PC-3 (cell line): ENCODE data around the gene RABGGTB. TPM values are rescaled to one million over a fixed set of nuclear protein-coding genes. Genes with fewer than 3 reads are reported as not detected.
"Not testable (repeated sequence)": the region's sequence is repeated elsewhere in the genome, so short reads cannot be mapped to it uniquely, and the experiment has no call there.

Experiments used
- ATAC-seq: fragments of 200-7000 bp; cut with Tn5 transposase; 2 replicates; pipeline ENCODE4 v1.9.1; 2020; ENCODE audit warnings: mild to moderate bottlenecking, moderate library complexity
- BruUV-seq: library from RNA; stranded (reverse); fragments of 400-500 nt; replicated peaks from 2 replicates; lab custom pipeline; 2021; lab: Mats Ljungman, UMichigan
- CTCF ChIA-PET: fragments of 300-600 bp; sonication (Branson Sonifier 250); formaldehyde crosslinking; loops from one replicate; lab custom pipeline; 2022; ENCODE audit warnings: antibody characterized with exemption; lab: Charles Lee
- POLR2A ChIA-PET: fragments of 300-600 bp; sonication (Branson Sonifier 250); formaldehyde crosslinking; loops from one replicate; lab custom pipeline; 2022; ENCODE audit warnings: antibody characterized with exemption; ENCODE audit not compliant: unreplicated experiment; lab: Charles Lee
- DNase-seq: peaks from one replicate; pipeline ENCODE4 v3.0.0-alpha.2; 2015
- H2AFZ ChIP-seq: fragments of 300-600 bp; sonication (generic); 2 replicates; pipeline ENCODE4 v1.6.0; 2016; ENCODE audit warnings: antibody characterized with exemption, low read length
- H3F3A ChIP-seq: fragments of 300-600 bp; sonication (generic); one replicate; pipeline ENCODE4 v1.6.0; 2017; ENCODE audit warnings: antibody characterized with exemption, low read length, control low read depth, mild to moderate bottlenecking; ENCODE audit not compliant: unreplicated experiment
- H3K27ac ChIP-seq: fragments of 300-600 bp; sonication (generic); 2 replicates; pipeline ENCODE4 v1.5.1; 2016; ENCODE audit warnings: mild to moderate bottlenecking, low read length
- H3K27me3 ChIP-seq: fragments of 300-600 bp; sonication (generic); 2 replicates; pipeline ENCODE4 v1.6.1; 2016; ENCODE audit warnings: low read length, mixed read lengths
- H3K36me3 ChIP-seq: fragments of 300-600 bp; sonication (generic); 2 replicates; pipeline ENCODE4 v1.6.1; 2016; ENCODE audit warnings: low read depth, mixed run types, low read length, mixed read lengths
- H3K4me1 ChIP-seq: fragments of 300-600 bp; sonication (generic); 2 replicates; pipeline ENCODE4 v1.5.1; 2016; ENCODE audit warnings: low read length; ENCODE audit not compliant: insufficient read depth
- H3K4me2 ChIP-seq: fragments of 300-600 bp; sonication (generic); 2 replicates; pipeline ENCODE4 v1.6.0; 2016; ENCODE audit warnings: low read length
- H3K4me3 ChIP-seq: fragments of 300-600 bp; sonication (generic); 2 replicates; pipeline ENCODE4 v1.5.1; 2016; ENCODE audit warnings: mild to moderate bottlenecking, low read length, mixed read lengths
- H3K79me2 ChIP-seq: fragments of 300-600 bp; sonication (generic); 2 replicates; pipeline ENCODE4 v1.6.1; 2017; ENCODE audit warnings: low read length, mixed read lengths
- H3K9ac ChIP-seq: fragments of 300-600 bp; sonication (generic); 2 replicates; pipeline ENCODE4 v1.6.0; 2016; ENCODE audit warnings: mild to moderate bottlenecking, low read length
- H3K9me2 ChIP-seq: fragments of 300-600 bp; sonication (generic); replicated peaks from 2 replicates; pipeline ENCODE4 v1.6.1; 2016; ENCODE audit warnings: mixed run types, low read length, mixed read lengths
- H3K9me3 ChIP-seq: fragments of 300-600 bp; sonication (generic); 2 replicates; pipeline ENCODE4 v1.6.1; 2016; ENCODE audit warnings: low read length, mixed read lengths
- H4K20me1 ChIP-seq: fragments of 300-600 bp; sonication (generic); 2 replicates; pipeline ENCODE4 v1.6.1; 2016; ENCODE audit warnings: low read length, mixed read lengths
- CTCF ChIP-seq: fragments of 300-600 bp; sonication (generic); conservative IDR thresholded peaks from 2 replicates; pipeline ENCODE4 v1.5.1; 2017; ENCODE audit warnings: antibody characterized with exemption, low read depth, mild to moderate bottlenecking, low read length
- EZH2 ChIP-seq: fragments of 300-600 bp; sonication (generic); IDR thresholded peaks from one replicate; pipeline ENCODE4 v1.6.1; 2017; ENCODE audit warnings: antibody characterized with exemption, mild to moderate bottlenecking, low read length; ENCODE audit not compliant: unreplicated experiment
- EZH2phosphoT487 ChIP-seq: fragments of 300-600 bp; sonication (generic); IDR thresholded peaks from 2 replicates; pipeline ENCODE4 v1.6.1; 2018; ENCODE audit warnings: mild to moderate bottlenecking, antibody characterized with exemption, low read length, borderline replicate concordance
- intact Hi-C: fragments of 100-400 bp; cut with micrococcal nuclease; formaldehyde crosslinking; loops from 2 replicates; pipeline ENCODE4 v1.9.0; 2023
- total RNA-seq: library from RNA; depleted of rRNA; stranded (reverse); fragments of >200 nt; gene quantifications from 2 replicates; pipeline ENCODE4 v1.2.3, GENCODE V29; 2014

RABGGTB gene
- total RNA-seq, 1 experiment from 2014 or later = 88.0 TPM

- Histone ChIP-seq H4K20me1 (no peaks in the 10 kb centered on the region), H3K4me3 (no peak overlapping the region)
- POLR2A ChIA-PET = no interaction called here
Observed at GRCh38 chr1:75771978-75772377, 14.1 kb upstream of the RABGGTB start.

GRCh38 chr1:75777812-75778211, 8.2 kb upstream of the RABGGTB start:
- ATAC-seq, CTCF ChIA-PET: not testable (repeated sequence)

More at GRCh38 chr1:75771978-75772377, 14.1 kb upstream of the RABGGTB start:
- Histone ChIP-seq H3K4me1 (no peaks in the 10 kb centered on the region), H3K9ac (no peak overlapping the region), H3F3A (no peaks in the 10 kb centered on the region), H3K27me3 (no peaks in the 10 kb centered on the region), H3K79me2 (no peaks in the 10 kb centered on the region), H3K4me2 (no peak overlapping the region), H3K27ac (no peak overlapping the region), H3K36me3 (no peaks in the 10 kb centered on the region), H3K9me3 (no peaks in the 10 kb centered on the region), H3K9me2 (no peaks in the 10 kb centered on the region), H2AFZ (no peak overlapping the region)
- DNase-seq (no peak), ATAC-seq (no peak)
- CTCF ChIA-PET = no interaction called here
- intact Hi-C loops = no loop called here
- BruUV-seq = no TSS peak
- TF ChIP-seq EZH2 (no peak), EZH2phosphoT487 (no peak), CTCF (no peak)

GRCh38 chr1:75778694-75779093, 7.4 kb upstream of the RABGGTB start:
- H3K4me1 ChIP-seq, CTCF ChIA-PET, H4K20me1 ChIP-seq, H3K9me3 ChIP-seq, H3K9ac ChIP-seq, DNase-seq, BruUV-seq, POLR2A ChIA-PET, H3K79me2 ChIP-seq, intact Hi-C loops, H3K36me3 ChIP-seq, H2AFZ ChIP-seq, H3K4me2 ChIP-seq, ATAC-seq, H3K4me3 ChIP-seq, H3K27me3 ChIP-seq, H3K9me2 ChIP-seq, H3K27ac ChIP-seq, H3F3A ChIP-seq: not testable (repeated sequence)

More at GRCh38 chr1:75777812-75778211, 8.2 kb upstream of the RABGGTB start:
- H3K36me3 ChIP-seq, H3F3A ChIP-seq, H2AFZ ChIP-seq, POLR2A ChIA-PET, H3K4me1 ChIP-seq, H3K79me2 ChIP-seq, H3K9me2 ChIP-seq, intact Hi-C loops, H3K4me3 ChIP-seq, H3K4me2 ChIP-seq, BruUV-seq, DNase-seq, H3K9ac ChIP-seq, H3K9me3 ChIP-seq, H3K27ac ChIP-seq, H3K27me3 ChIP-seq, H4K20me1 ChIP-seq: not testable (repeated sequence)

- H3K9ac ChIP-seq, H3K4me2 ChIP-seq, H3F3A ChIP-seq, CTCF ChIA-PET, H3K27me3 ChIP-seq, H3K79me2 ChIP-seq, H3K27ac ChIP-seq, intact Hi-C loops, H4K20me1 ChIP-seq, BruUV-seq, DNase-seq, H2AFZ ChIP-seq, H3K36me3 ChIP-seq, POLR2A ChIA-PET, H3K9me2 ChIP-seq, H3K9me3 ChIP-seq, ATAC-seq, H3K4me3 ChIP-seq, H3K4me1 ChIP-seq: not testable (repeated sequence)
Observed at GRCh38 chr1:75780183-75780582, 5.9 kb upstream of the RABGGTB start.

GRCh38 chr1:75783920-75784319, 2.1 kb upstream of the RABGGTB start:
- H3K4me3 ChIP-seq, H3K9ac ChIP-seq, POLR2A ChIA-PET: not testable (repeated sequence)

More at GRCh38 chr1:75783920-75784319, 2.1 kb upstream of the RABGGTB start:
- H3K9me2 ChIP-seq, DNase-seq, H3F3A ChIP-seq, CTCF ChIA-PET, intact Hi-C loops, BruUV-seq, H3K4me1 ChIP-seq, H3K27me3 ChIP-seq, H3K27ac ChIP-seq, H3K4me2 ChIP-seq, H2AFZ ChIP-seq, H3K9me3 ChIP-seq, ATAC-seq: not testable (repeated sequence)
- Histone ChIP-seq H4K20me1 (peaks cover 26% of the 10 kb centered on the region), H3K79me2 (peaks cover 36% of the 10 kb centered on the region), H3K36me3 (peaks cover 22% of the 10 kb centered on the region)
